WTC11 (cell line): ENCODE data around the gene NANOS2. TPM values are rescaled to one million over a fixed set of nuclear protein-coding genes. Genes with fewer than 3 reads are reported as not detected.

Source experiments
- ATAC-seq: fragments of 200-7000 bp; cut with Tn5 transposase; 2 replicates; pipeline ENCODE4 v1.10.0; 2021; ENCODE audit warnings: mild to moderate bottlenecking, moderate library complexity
- CTCF ChIA-PET: fragments of 300-600 bp; sonication (Branson Sonifier 250); formaldehyde crosslinking; loops from one replicate; lab custom pipeline; 2021; ENCODE audit warnings: antibody characterized with exemption; lab: Charles Lee
- POLR2A ChIA-PET: fragments of 350-600 bp; sonication (Branson Sonifier 250); formaldehyde crosslinking; loops from one replicate; lab custom pipeline; 2021; ENCODE audit warnings: antibody characterized with exemption; lab: Charles Lee
- DNase-seq: peaks from one replicate; pipeline ENCODE4 v3.0.0; 2021; ENCODE audit warnings: low spot score
- H3K27ac Mint-ChIP-seq: 2 replicates; pipeline ENCODE4 v1.8.0; 2021; ENCODE audit warnings: mixed read lengths
- H3K27me3 Mint-ChIP-seq: 2 replicates; pipeline ENCODE4 v1.8.0; 2021; ENCODE audit warnings: low read depth, mild to moderate bottlenecking, moderate library complexity, mixed read lengths
- H3K36me3 Mint-ChIP-seq: 2 replicates; pipeline ENCODE4 v1.8.0; 2021; ENCODE audit warnings: mixed read lengths
- H3K4me1 Mint-ChIP-seq: 2 replicates; pipeline ENCODE4 v1.8.0; 2022; ENCODE audit warnings: mixed read lengths
- H3K4me3 Mint-ChIP-seq: 2 replicates; pipeline ENCODE4 v1.8.0; 2021; ENCODE audit warnings: mild to moderate bottlenecking, moderate library complexity, mixed read lengths
- H3K9me3 Mint-ChIP-seq: 2 replicates; pipeline ENCODE4 v1.8.0; 2021; ENCODE audit warnings: mixed read lengths
- ATF1 ChIP-seq: sonication (generic); formaldehyde crosslinking; IDR thresholded peaks from 2 replicates; pipeline ENCODE4 v1.8.1; 2023; ENCODE audit warnings: mild to moderate bottlenecking, moderate library complexity, missing genetic modification reagents
- ATF6 ChIP-seq: sonication (generic); formaldehyde crosslinking; IDR thresholded peaks from 2 replicates; pipeline ENCODE4 v1.8.1; 2023; ENCODE audit warnings: mild to moderate bottlenecking, missing genetic modification reagents
- CBFB ChIP-seq: sonication (generic); formaldehyde crosslinking; IDR thresholded peaks from 2 replicates; pipeline ENCODE4 v1.8.1; 2022; ENCODE audit warnings: mild to moderate bottlenecking, low read depth, missing genetic modification reagents
- ESRRA ChIP-seq: sonication (generic); formaldehyde crosslinking; IDR thresholded peaks from 2 replicates; pipeline ENCODE4 v1.8.1; 2022; ENCODE audit warnings: mild to moderate bottlenecking, missing genetic modification reagents, borderline replicate concordance
- KAT7 ChIP-seq: sonication (generic); formaldehyde crosslinking; IDR thresholded peaks from 2 replicates; pipeline ENCODE4 v1.8.1; 2023; ENCODE audit warnings: missing genetic modification reagents, mild to moderate bottlenecking, borderline replicate concordance
- NFYB ChIP-seq: sonication (generic); formaldehyde crosslinking; conservative IDR thresholded peaks from 2 replicates; pipeline ENCODE4 v1.8.0; 2022; ENCODE audit warnings: low read depth, missing genetic modification reagents
- NR3C1 ChIP-seq: sonication (generic); formaldehyde crosslinking; conservative IDR thresholded peaks from 2 replicates; pipeline ENCODE4 v1.8.1; 2023; ENCODE audit warnings: low read depth, mild to moderate bottlenecking, missing genetic modification reagents
- PRRX2 ChIP-seq: fragments of 250-450 bp; sonication (Bioruptor Pico); IDR thresholded peaks from 2 replicates; pipeline ENCODE4 v1.8.0; 2021; ENCODE audit warnings: mild to moderate bottlenecking
- TCF7 ChIP-seq: sonication (generic); formaldehyde crosslinking; IDR thresholded peaks from 2 replicates; pipeline ENCODE4 v1.8.0; 2022; ENCODE audit warnings: mild to moderate bottlenecking, low read depth, missing genetic modification reagents, moderate library complexity
- ZBTB21 ChIP-seq: sonication (generic); formaldehyde crosslinking; IDR thresholded peaks from 2 replicates; pipeline ENCODE4 v1.8.1; 2023; ENCODE audit warnings: mild to moderate bottlenecking, missing genetic modification reagents, borderline replicate concordance
- ZNF121 ChIP-seq: sonication (generic); formaldehyde crosslinking; IDR thresholded peaks from 2 replicates; pipeline ENCODE4 v1.8.0; 2023; ENCODE audit warnings: missing genetic modification reagents
- ZNF232 ChIP-seq: sonication (generic); formaldehyde crosslinking; IDR thresholded peaks from 2 replicates; pipeline ENCODE4 v1.8.0; 2022; ENCODE audit warnings: mild to moderate bottlenecking, missing genetic modification reagents
- ZNF396 ChIP-seq: fragments of 250-450 bp; sonication (Bioruptor Pico); IDR thresholded peaks from 2 replicates; pipeline ENCODE4 v1.8.0; 2021; ENCODE audit warnings: mild to moderate bottlenecking, moderate library complexity, borderline replicate concordance
- total RNA-seq: library from RNA; stranded (reverse); gene quantifications from 3 replicates; pipeline ENCODE4 v1.2.3, GENCODE V29; 2021
- TF ChIP-seq, protein P1 (sequence below): sonication (generic); formaldehyde crosslinking; IDR thresholded peaks from 2 replicates; pipeline ENCODE4 v1.8.1; 2022; ENCODE audit warnings: low read depth, missing genetic modification reagents, borderline replicate concordance
- TF ChIP-seq, protein P2 (sequence below): sonication (generic); formaldehyde crosslinking; IDR thresholded peaks from 2 replicates; pipeline ENCODE4 v1.8.1; 2023; ENCODE audit warnings: mild to moderate bottlenecking, missing genetic modification reagents, moderate library complexity
- TF ChIP-seq, protein P3 (sequence below): fragments of 250-450 bp; sonication (Bioruptor Pico); IDR thresholded peaks from 2 replicates; pipeline ENCODE4 v1.9.0; 2021; ENCODE audit warnings: moderate library complexity, mild to moderate bottlenecking, inconsistent platforms, borderline replicate concordance
- TF ChIP-seq, protein P4 (sequence below): sonication (generic); formaldehyde crosslinking; IDR thresholded peaks from 2 replicates; pipeline ENCODE4 v1.8.0; 2023; ENCODE audit warnings: mild to moderate bottlenecking, missing genetic modification reagents

The NANOS2 gene
- total RNA-seq, 1 experiment from 2014 or later: 0.13 TPM

- no peak for TF ChIP-seq ATF1
These were observed 23.7 kb downstream of the NANOS2 start (continued) for GRCh38 chr19:45890877-45891276.

DNA sequence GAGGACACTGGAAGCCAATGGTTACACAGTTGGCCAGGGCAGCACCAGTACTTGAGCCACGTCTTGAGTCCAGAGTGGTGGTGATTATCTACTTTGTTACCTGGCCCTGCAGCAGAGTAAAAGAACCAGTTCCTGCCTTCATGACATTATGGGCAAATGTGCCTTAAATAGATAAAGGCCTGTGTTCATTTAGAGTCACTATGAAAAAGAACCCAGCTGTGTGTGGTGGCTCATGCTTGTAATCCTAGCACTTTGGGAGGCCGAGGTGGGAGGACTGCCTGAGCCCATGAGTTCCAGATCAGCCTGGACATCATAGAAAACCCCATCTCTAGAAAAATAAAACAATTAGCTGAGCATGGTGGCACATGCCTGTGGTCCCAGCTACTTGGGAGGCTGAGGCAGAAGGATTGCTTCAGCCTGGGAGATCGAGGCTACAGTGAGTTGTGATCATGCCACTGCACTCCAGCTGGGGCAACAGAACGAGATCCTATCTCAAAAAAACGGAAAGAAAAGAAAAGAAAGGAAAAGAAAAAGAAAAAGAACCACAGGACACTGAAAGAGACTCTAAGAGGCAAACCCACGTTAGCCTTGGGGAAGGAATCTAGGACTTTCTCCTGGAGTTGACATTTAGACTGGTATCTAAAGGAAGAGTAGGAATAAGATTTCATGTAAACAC is 25.2 kb downstream of the NANOS2 start:
- CTCF ChIA-PET: no interaction called here
- Mint-ChIP-seq H3K27ac (no peak overlapping the region), H3K4me1 (peaks cover 11% of the 10 kb centered on the region; the same call in 1 of the 2 replicates), H3K27me3 (no peaks in the 10 kb centered on the region), H3K9me3 (no peaks in the 10 kb centered on the region), H3K36me3 (no peaks in the 10 kb centered on the region), H3K4me3 (no peak overlapping the region)
- DNase-seq (no peak), ATAC-seq (no peak)
- no peak for TF ChIP-seq ATF6
- TF ChIP-seq, protein P1, sequence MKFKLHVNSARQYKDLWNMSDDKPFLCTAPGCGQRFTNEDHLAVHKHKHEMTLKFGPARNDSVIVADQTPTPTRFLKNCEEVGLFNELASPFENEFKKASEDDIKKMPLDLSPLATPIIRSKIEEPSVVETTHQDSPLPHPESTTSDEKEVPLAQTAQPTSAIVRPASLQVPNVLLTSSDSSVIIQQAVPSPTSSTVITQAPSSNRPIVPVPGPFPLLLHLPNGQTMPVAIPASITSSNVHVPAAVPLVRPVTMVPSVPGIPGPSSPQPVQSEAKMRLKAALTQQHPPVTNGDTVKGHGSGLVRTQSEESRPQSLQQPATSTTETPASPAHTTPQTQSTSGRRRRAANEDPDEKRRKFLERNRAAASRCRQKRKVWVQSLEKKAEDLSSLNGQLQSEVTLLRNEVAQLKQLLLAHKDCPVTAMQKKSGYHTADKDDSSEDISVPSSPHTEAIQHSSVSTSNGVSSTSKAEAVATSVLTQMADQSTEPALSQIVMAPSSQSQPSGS (CRISPR knock-in tag): no peak
- TF ChIP-seq NFYB: no peak
- TF ChIP-seq ZNF121 (CRISPR knock-in tag): no peak
- TF ChIP-seq NR3C1: no peak
- no peak for TF ChIP-seq TCF7 (CRISPR knock-in tag)
- no peak for TF ChIP-seq PRRX2 (CRISPR knock-in tag)
- TF ChIP-seq, protein P2, sequence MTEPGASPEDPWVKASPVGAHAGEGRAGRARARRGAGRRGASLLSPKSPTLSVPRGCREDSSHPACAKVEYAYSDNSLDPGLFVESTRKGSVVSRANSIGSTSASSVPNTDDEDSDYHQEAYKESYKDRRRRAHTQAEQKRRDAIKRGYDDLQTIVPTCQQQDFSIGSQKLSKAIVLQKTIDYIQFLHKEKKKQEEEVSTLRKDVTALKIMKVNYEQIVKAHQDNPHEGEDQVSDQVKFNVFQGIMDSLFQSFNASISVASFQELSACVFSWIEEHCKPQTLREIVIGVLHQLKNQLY (CRISPR knock-in tag): no peak
- no peak for TF ChIP-seq KAT7 (CRISPR knock-in tag)
- TF ChIP-seq ZNF232: no peak
- TF ChIP-seq, protein P3, sequence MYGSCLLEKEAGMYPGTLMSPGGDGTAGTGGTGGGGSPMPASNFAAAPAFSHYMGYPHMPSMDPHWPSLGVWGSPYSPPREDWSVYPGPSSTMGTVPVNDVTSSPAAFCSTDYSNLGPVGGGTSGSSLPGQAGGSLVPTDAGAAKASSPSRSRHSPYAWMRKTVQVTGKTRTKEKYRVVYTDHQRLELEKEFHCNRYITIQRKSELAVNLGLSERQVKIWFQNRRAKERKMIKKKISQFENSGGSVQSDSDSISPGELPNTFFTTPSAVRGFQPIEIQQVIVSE (CRISPR knock-in tag): no peak
- no peak for TF ChIP-seq ZBTB21 (CRISPR knock-in tag)
- TF ChIP-seq ZNF396 (CRISPR knock-in tag): no peak
- TF ChIP-seq, protein P4, sequence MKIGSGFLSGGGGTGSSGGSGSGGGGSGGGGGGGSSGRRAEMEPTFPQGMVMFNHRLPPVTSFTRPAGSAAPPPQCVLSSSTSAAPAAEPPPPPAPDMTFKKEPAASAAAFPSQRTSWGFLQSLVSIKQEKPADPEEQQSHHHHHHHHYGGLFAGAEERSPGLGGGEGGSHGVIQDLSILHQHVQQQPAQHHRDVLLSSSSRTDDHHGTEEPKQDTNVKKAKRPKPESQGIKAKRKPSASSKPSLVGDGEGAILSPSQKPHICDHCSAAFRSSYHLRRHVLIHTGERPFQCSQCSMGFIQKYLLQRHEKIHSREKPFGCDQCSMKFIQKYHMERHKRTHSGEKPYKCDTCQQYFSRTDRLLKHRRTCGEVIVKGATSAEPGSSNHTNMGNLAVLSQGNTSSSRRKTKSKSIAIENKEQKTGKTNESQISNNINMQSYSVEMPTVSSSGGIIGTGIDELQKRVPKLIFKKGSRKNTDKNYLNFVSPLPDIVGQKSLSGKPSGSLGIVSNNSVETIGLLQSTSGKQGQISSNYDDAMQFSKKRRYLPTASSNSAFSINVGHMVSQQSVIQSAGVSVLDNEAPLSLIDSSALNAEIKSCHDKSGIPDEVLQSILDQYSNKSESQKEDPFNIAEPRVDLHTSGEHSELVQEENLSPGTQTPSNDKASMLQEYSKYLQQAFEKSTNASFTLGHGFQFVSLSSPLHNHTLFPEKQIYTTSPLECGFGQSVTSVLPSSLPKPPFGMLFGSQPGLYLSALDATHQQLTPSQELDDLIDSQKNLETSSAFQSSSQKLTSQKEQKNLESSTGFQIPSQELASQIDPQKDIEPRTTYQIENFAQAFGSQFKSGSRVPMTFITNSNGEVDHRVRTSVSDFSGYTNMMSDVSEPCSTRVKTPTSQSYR (CRISPR knock-in tag): no peak
- TF ChIP-seq ESRRA (CRISPR knock-in tag): no peak
- TF ChIP-seq CBFB (CRISPR knock-in tag): no peak
- POLR2A ChIA-PET: no interaction called here
